IPS DF 6.9 (cell line): ENCODE data around the gene KCNH5.

ENCODE experiments used
- DNase-seq: peaks from one replicate; pipeline ENCODE4 v3.0.0-alpha.2; 2013; ENCODE audit warnings: low read depth, low spot score
- H3K27ac ChIP-seq: one replicate; pipeline ENCODE4 v1.5.1; 2013; ENCODE audit warnings: low read length, control low read depth
- H3K27me3 ChIP-seq: 2 replicates; pipeline ENCODE4 v1.6.1; 2013; ENCODE audit warnings: mild to moderate bottlenecking, low read length; ENCODE audit not compliant: control insufficient read depth, insufficient read depth
- H3K36me3 ChIP-seq: 2 replicates; pipeline ENCODE4 v1.6.1; 2013; ENCODE audit warnings: low read length; ENCODE audit not compliant: control insufficient read depth, insufficient read depth
- H3K4me1 ChIP-seq: 2 replicates; pipeline ENCODE4 v1.6.1; 2013; ENCODE audit warnings: low read length; ENCODE audit not compliant: control insufficient read depth, insufficient read depth
- H3K4me3 ChIP-seq: 2 replicates; pipeline ENCODE4 v1.5.1; 2013; ENCODE audit warnings: mild to moderate bottlenecking, low read length
- H3K9me3 ChIP-seq: 2 replicates; pipeline ENCODE4 v1.6.1; 2013; ENCODE audit warnings: low read length, inconsistent platforms; ENCODE audit not compliant: control insufficient read depth, insufficient read depth
- WGBS: extraction: QIAGEN DNeasy Blood & Tissue Kit; methylation state at CpG from one replicate; pipeline ENCODE4 v1.1.7; 2013; ENCODE audit warnings: mixed read lengths, missing lambda C conversion rate; ENCODE audit not compliant: insufficient read length, insufficient coverage; 5-methylcytosine and 5-hydroxymethylcytosine counted together

KCNH5 gene

DNA sequence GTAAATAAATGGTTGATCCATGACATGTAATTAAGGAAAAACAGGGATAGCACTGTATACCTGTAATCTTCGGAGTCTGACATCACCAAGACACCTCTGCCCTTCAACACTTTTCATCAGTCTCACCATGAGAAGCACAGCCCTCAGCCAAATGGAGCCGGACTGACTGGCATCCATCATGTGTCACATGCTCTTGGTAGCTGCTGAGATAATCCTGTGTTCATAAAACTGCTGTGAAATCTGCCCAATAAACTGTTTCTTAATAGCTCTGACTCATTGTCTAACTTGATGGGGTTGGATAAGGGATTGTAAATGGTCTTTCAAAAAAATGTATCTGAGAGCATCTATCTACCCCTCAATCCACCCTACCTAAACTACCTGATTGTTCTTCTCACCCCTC, 33.6 kb downstream of the KCNH5 start:
- no peak for DNase-seq
- no peak overlapping the region for H3K4me3 ChIP-seq
- H3K27me3 ChIP-seq, result no peaks in the 10 kb centered on the region
- H3K36me3 ChIP-seq, result no peaks in the 10 kb centered on the region
- no CpG with 5 or more reads among the region's 2 CpGs for WGBS
- H3K9me3 ChIP-seq, result no peaks in the 10 kb centered on the region
- no peaks in the 10 kb centered on the region for H3K4me1 ChIP-seq
- no peak overlapping the region for H3K27ac ChIP-seq

DNA sequence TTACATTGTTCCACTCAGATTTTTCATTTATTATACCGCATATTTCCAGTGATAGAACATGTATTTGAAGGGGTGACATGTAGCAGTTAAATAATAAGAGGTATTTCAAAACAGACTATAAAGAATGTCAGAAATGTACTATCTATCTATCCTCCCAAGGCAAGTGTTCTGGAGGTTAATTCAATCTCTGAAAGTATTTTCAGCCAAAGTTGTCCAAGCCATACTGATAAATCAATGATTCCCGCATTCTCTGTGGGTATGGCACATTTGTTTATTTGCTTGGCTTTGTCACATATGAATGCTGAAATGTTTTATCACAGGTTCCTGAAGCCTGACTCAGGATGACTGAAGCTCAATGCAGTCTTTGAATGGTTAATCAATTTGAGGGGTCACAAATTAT, 35.8 kb downstream of the KCNH5 start:
- no peaks in the 10 kb centered on the region for H3K36me3 ChIP-seq
- no peak overlapping the region for H3K27ac ChIP-seq
- no CpG with 5 or more reads among the region's 2 CpGs for WGBS
- H3K4me1 ChIP-seq, result no peaks in the 10 kb centered on the region
- H3K4me3 ChIP-seq, result no peak overlapping the region
- H3K27me3 ChIP-seq, result no peaks in the 10 kb centered on the region
- no peaks in the 10 kb centered on the region for H3K9me3 ChIP-seq
- no peak for DNase-seq

- no peaks in the 10 kb centered on the region for H3K36me3 ChIP-seq
- DNase-seq, result no peak
- H3K4me3 ChIP-seq, result no peak overlapping the region
- H3K9me3 ChIP-seq, result no peaks in the 10 kb centered on the region
- no peak overlapping the region for H3K27ac ChIP-seq
- no CpG with 5 or more reads among the region's 2 CpGs for WGBS
- no peaks in the 10 kb centered on the region for H3K27me3 ChIP-seq
- H3K4me1 ChIP-seq, result no peaks in the 10 kb centered on the region
Observed at GRCh38 chr14:63006531-63006930, 38.7 kb downstream of the KCNH5 start.

- DNase-seq, result no peak
- H3K4me3 ChIP-seq, result no peak overlapping the region
- no peaks in the 10 kb centered on the region for H3K9me3 ChIP-seq
- H3K27ac ChIP-seq, result no peak overlapping the region
- H3K4me1 ChIP-seq, result no peaks in the 10 kb centered on the region
- no peaks in the 10 kb centered on the region for H3K27me3 ChIP-seq
- H3K36me3 ChIP-seq, result no peaks in the 10 kb centered on the region
Observed at GRCh38 chr14:62994096-62994495, 51.2 kb downstream of the KCNH5 start.

- no peak overlapping the region for H3K27ac ChIP-seq
- 100% methylated on average over 1 of the region's 3 CpGs for WGBS
- H3K9me3 ChIP-seq, result no peaks in the 10 kb centered on the region
- H3K27me3 ChIP-seq, result no peaks in the 10 kb centered on the region
- H3K36me3 ChIP-seq, result no peaks in the 10 kb centered on the region
- H3K4me3 ChIP-seq, result no peak overlapping the region
- no peak for DNase-seq
- H3K4me1 ChIP-seq, result no peaks in the 10 kb centered on the region
Observed at GRCh38 chr14:62988967-62989366, 56.3 kb downstream of the KCNH5 start.

- H3K27ac ChIP-seq, result no peak overlapping the region
- H3K4me3 ChIP-seq, result no peak overlapping the region
- no peaks in the 10 kb centered on the region for H3K27me3 ChIP-seq
- DNase-seq, result no peak
- H3K4me1 ChIP-seq, result no peaks in the 10 kb centered on the region
- H3K9me3 ChIP-seq, result no peaks in the 10 kb centered on the region
- H3K36me3 ChIP-seq, result no peaks in the 10 kb centered on the region
Observed at GRCh38 chr14:62983821-62984220, 61.4 kb downstream of the KCNH5 start.

DNA sequence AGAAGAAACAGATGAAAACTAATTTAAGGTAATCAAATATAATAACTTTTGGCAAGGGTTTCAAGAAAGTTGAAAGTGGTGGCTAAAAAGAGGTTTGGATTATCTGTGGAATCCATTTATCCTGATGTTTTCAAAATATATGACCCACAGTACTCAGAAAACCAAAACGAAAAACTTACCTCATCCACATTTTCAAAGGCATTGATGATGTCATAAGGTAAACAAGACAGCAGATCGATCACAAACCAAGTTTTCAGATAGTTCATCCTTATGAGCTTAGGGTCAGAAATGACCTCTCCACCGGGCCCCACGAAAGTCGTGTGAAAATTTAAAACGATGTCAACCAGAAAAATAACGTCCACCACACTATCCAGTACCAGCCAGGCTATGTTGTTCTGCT, 64.6 kb downstream of the KCNH5 start:
- Histone ChIP-seq H3K4me3 (no peak overlapping the region), H3K27me3 (no peaks in the 10 kb centered on the region), H3K36me3 (no peaks in the 10 kb centered on the region), H3K27ac (no peak overlapping the region), H3K9me3 (no peaks in the 10 kb centered on the region), H3K4me1 (no peaks in the 10 kb centered on the region)
- no peak for DNase-seq
- WGBS, result no CpG with 5 or more reads among the region's 7 CpGs

- Histone ChIP-seq H3K4me3 (no peak overlapping the region), H3K4me1 (no peaks in the 10 kb centered on the region), H3K27me3 (no peaks in the 10 kb centered on the region), H3K36me3 (no peaks in the 10 kb centered on the region), H3K9me3 (no peaks in the 10 kb centered on the region), H3K27ac (no peak overlapping the region)
- WGBS, result no CpG with 5 or more reads among the region's 1 CpG
- DNase-seq, result no peak
Observed at GRCh38 chr14:62957562-62957961, 87.7 kb downstream of the KCNH5 start.

- Histone ChIP-seq H3K27ac (no peak overlapping the region), H3K4me3 (no peak overlapping the region), H3K27me3 (no peaks in the 10 kb centered on the region), H3K9me3 (no peaks in the 10 kb centered on the region), H3K4me1 (no peaks in the 10 kb centered on the region), H3K36me3 (no peaks in the 10 kb centered on the region)
- DNase-seq, result no peak
- WGBS, result no CpG with 5 or more reads among the region's 2 CpGs
Observed at GRCh38 chr14:62956413-62956812, 88.8 kb downstream of the KCNH5 start.

- no peak for DNase-seq
- Histone ChIP-seq H3K4me1 (no peaks in the 10 kb centered on the region), H3K9me3 (no peaks in the 10 kb centered on the region), H3K36me3 (no peaks in the 10 kb centered on the region), H3K27me3 (no peaks in the 10 kb centered on the region), H3K27ac (no peak overlapping the region), H3K4me3 (no peak overlapping the region)
- no CpG with 5 or more reads among the region's 2 CpGs for WGBS
Observed at GRCh38 chr14:62954165-62954564, 91.1 kb downstream of the KCNH5 start.

DNA sequence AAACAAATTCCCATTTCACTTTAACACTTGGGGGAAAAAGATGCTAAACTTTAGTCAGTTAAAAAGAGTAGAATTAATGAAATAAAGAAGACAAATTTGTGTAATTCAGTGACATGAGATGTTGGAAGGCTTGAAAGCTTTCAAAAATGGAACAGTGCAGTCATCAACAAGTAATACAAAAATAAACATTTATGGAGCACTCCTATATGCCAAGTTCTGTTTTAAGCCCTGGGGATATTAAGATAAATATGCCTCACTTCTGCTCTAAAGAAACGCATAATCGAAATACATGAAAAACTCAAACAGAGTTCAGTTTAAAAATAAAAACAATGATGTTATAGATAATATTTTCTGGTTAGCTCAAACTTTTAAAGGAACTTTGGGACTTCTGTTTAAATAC, 93.0 kb downstream of the KCNH5 start:
- WGBS, result no CpG with 5 or more reads among the region's 2 CpGs
- H3K27me3 ChIP-seq, result no peaks in the 10 kb centered on the region
- no peaks in the 10 kb centered on the region for H3K4me1 ChIP-seq
- DNase-seq, result no peak
- no peaks in the 10 kb centered on the region for H3K9me3 ChIP-seq
- no peaks in the 10 kb centered on the region for H3K36me3 ChIP-seq
- no peak overlapping the region for H3K27ac ChIP-seq
- no peak overlapping the region for H3K4me3 ChIP-seq
